AML-193 (cell line): Measurements from ENCODE around the gene VSIG8.

Experiments
- DNase-seq, 2 experiments: peaks; one replicate each; lab custom pipeline; 2025; lab: John Stamatoyannopoulos, UW

Gene VSIG8

DNA sequence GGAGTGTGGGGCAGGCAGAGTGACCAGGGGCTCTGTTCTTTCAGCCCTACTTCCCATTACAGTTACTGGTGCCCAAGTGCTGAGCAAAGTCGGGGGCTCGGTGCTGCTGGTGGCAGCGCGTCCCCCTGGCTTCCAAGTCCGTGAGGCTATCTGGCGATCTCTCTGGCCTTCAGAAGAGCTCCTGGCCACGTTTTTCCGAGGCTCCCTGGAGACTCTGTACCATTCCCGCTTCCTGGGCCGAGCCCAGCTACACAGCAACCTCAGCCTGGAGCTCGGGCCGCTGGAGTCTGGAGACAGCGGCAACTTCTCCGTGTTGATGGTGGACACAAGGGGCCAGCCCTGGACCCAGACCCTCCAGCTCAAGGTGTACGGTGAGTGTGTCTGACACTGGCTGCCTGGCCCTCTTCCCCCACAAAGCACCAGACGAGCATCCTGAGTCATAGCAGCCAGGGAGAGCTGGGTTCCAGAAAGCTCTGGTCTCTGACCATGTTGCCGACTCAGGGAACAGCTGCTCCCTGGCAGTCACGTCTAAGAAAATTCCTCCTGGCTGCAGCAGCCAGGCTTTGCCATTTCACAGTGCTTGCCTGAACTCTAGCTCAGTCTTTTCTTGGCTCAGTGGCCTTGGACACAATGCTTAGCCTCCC lies 32.5 kb downstream of the VSIG8 start:
- DNase-seq: no peak

DNA sequence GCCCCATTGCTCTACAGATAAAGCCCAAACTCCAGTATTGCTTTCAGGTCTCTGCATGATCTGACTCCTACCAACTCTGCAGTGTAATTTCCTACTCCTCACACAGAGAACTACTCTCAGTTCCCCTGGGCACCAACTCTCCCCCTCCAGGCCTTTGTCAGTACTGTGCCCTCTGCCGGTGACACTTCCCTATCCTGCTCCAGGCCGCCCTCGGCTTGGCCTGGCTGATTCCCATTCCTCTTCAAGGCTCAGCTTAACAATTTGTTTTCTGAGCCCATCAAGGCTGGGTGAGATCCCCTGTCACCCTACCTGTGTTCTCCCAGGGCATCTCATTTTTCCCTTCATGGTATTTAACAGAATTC lies 33.2 kb downstream of the VSIG8 start:
- peak; percentile 59 to 77 for DNase-seq

GRCh38 chr1:159828581-159829272 lies 33.7 kb downstream of the VSIG8 start:
- DNase-seq: no peak

DNA sequence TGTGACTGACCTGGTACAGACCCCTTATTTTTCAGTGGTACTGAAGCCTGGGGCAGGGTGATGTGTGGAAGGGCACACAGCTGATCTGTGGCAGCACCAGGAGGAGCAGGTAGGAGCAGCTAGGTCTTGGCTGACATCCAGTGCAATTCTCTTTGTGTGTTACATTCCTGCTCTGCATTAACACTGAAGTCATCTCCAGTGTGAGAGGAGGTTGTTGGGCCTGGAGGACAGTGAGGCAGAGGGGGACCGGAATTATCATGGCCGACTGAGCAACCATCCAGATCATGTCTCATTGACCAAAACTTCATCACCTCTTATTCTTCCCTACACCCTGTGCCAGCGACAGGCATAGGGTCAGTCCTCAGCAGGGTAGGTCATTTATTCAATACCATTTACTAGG lies 34.3 kb downstream of the VSIG8 start:
- no peak for DNase-seq

GRCh38 chr1:159827549-159827948 lies 34.9 kb downstream of the VSIG8 start:
- DNase-seq: no peak

DNA sequence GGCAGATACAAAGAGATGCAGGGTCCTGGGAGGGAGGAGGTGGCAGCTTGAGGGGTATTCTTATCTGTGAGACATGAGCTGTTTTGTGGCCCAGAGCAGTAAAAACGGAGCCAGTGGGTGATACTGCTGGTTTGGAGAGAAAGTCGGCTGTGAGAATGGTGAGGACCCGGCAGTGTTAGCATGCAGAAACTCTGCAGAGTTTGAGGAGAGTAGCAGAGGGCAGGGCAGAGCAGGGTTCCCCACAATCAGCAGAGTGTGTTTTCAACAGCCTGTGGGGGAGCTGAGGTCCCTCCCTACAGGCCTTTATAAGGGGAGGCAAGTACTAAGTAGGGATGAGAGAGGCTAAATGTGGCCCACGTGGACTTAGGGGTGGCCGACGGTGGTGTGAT lies 35.4 kb downstream of the VSIG8 start:
- DNase-seq: no peak

- DNase-seq: peak; percentile 16 to 38
Measured at GRCh38 chr1:159826441-159827101, 35.9 kb downstream of the VSIG8 start, which contains the start of gene SLAMF8. TSS of gene SLAMF8 (plus strand) at chr1:159826873. CDS start at chr1:159826899, 26 bp downstream.

DNA sequence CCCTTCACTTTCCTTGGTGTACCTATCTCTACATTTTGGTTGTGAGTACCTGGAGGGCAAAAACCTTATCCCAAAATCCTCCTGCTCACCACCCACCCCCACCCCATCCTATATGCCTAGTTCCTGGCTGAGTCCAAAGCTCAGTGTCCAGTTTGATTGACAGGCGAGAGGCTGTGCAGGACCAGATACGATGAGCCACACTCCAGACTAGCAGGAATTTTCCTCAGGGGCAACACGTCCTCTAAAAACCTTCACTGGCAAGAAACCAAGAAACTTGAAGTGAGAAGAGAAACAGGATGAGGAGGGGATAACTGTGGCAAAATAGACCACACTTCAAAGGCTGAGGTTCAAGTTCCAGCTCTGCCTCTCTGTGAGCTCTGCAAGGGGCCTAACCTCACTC lies 36.9 kb downstream of the VSIG8 start:
- DNase-seq: no peak

- DNase-seq: no peak
Measured at GRCh38 chr1:159823406-159823805, 39.1 kb downstream of the VSIG8 start.

DNA sequence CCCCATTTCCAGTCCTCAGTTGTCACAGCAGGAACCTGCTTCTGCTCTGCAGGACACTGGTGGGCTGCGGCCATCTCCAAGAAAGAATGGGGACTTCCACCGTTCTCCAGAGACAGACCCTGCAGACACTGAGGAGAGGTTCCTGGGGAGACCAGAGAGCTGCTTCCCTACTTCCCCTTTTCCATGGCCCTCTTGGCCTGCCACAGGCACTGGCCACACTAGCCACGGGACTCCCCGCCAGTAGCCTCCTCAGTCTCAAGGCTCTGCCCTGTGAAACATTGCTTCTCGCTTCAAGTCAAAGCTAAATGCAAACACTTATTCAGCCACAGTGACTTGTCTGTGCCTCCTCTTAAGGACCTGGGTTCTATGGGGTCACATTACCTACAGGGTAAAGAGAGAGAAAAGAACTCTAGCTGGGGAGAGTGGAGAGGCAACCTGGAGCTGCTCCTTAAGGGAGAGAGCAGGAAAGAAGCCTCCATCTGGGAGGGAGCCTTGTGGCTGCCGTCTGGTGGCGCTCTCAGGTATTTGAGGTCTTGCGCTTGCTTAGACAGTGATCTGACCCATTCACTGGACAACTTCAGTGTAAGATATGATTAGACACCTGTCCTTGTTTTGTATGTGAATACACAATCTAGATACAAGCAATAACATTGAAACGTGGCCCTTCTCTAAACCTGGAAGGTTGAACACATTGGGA lies 41.1 kb downstream of the VSIG8 start:
- DNase-seq: peak; percentile 19 to 26

GRCh38 chr1:159817276-159818041 lies 45.0 kb downstream of the VSIG8 start:
- no peak for DNase-seq

DNA sequence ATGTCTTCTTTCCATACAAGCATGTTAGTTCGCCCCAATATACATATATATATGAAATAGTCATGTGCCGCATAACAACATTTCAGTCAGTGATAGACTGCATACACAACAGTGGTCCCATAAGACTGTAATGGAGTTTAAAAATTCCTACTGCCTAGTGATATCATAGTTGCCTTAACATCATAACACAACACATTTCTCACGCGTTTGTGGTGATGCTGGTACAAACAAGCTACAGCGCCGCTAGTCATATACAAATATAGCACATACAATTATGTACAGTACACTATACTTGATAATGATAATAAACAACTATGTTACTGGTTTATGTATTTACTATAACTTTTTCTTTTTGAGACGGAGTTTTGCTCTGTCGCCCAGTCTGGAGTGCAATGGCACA lies 46.5 kb downstream of the VSIG8 start:
- no peak for DNase-seq

GRCh38 chr1:159804924-159805323 lies 57.5 kb downstream of the VSIG8 start:
- DNase-seq: no peak
